B cell (primary cell): ENCODE results near the gene ZNF827. TPM values are rescaled to one million over a fixed set of nuclear protein-coding genes. Genes with fewer than 3 reads are reported as not detected.

Experiments
- ATAC-seq: fragments of 200-7000 bp; cut with Tn5 transposase; one replicate; pipeline ENCODE4 v1.10.0; 2021; ENCODE audit warnings: low read depth, mild to moderate bottlenecking, moderate number of reproducible peaks, moderate library complexity
- CTCF ChIA-PET: fragments of 350-600 bp; sonication (Branson Sonifier 250); formaldehyde crosslinking; loops from one replicate; lab custom pipeline; 2021; ENCODE audit warnings: antibody characterized with exemption, inconsistent platforms; lab: Charles Lee
- POLR2A ChIA-PET: fragments of 350-600 bp; sonication (Branson Sonifier 250); formaldehyde crosslinking; loops from one replicate; lab custom pipeline; 2021; ENCODE audit warnings: antibody characterized with exemption; lab: Charles Lee
- DNase-seq: peaks from one replicate; pipeline ENCODE4 v3.0.0; 2013
- H2AFZ ChIP-seq: 2 replicates; pipeline ENCODE4 v1.6.1; 2012; ENCODE audit warnings: mild to moderate bottlenecking, low read depth, low read length; ENCODE audit not compliant: insufficient read depth, poor library complexity, severe bottlenecking
- H3K27ac ChIP-seq, 2 donors: 1 replicate in 1 of 2; 2 replicates in 1 of 2; pipeline ENCODE4 v1.5.1; 2012 to 2013; ENCODE audit warnings: low read length in 2 of 2, mild to moderate bottlenecking in 2 of 2, moderate library complexity in 1 of 2
- H3K27me3 ChIP-seq, 4 experiments: fragments of 200-600 bp in 1 of 4; sonication (generic) in 1 of 4; replicated peaks in 1 of 4; 1 replicate in 2 of 4; 2 replicates in 2 of 4; pipeline versions ENCODE4 v1.6.1 to v1.7.0; 2013 to 2016; ENCODE audit warnings: low read length in 3 of 4, mild to moderate bottlenecking in 2 of 4, mixed read lengths in 1 of 4, moderate library complexity in 1 of 4; ENCODE audit not compliant: insufficient read depth in 4 of 4, control insufficient read depth in 3 of 4; ENCODE audit errors: control extremely low read depth in 1 of 4
- H3K36me3 ChIP-seq, 2 experiments: replicated peaks in 1 of 2; 1 replicate in 1 of 2; 2 replicates in 1 of 2; pipeline versions ENCODE4 v1.6.1 to v1.7.1; 2013; ENCODE audit warnings: low read length in 1 of 2; ENCODE audit not compliant: insufficient read depth in 2 of 2, control insufficient read depth in 1 of 2; ENCODE audit errors: control extremely low read depth in 1 of 2, extremely low read depth in 1 of 2
- H3K4me1 ChIP-seq, 2 donors: fragments of 200-600 bp in 1 of 2; sonication (generic) in 1 of 2; 1 replicate in 1 of 2; 2 replicates in 1 of 2; pipeline versions ENCODE4 v1.5.1 to v1.6.1; 2013 to 2017; ENCODE audit warnings: low read length in 2 of 2; ENCODE audit not compliant: control insufficient read depth in 2 of 2, insufficient read depth in 2 of 2
- H3K4me2 ChIP-seq: replicated peaks from 2 replicates; pipeline ENCODE3; 2012; ENCODE audit warnings: mild to moderate bottlenecking, low read depth, low read length; ENCODE audit not compliant: poor library complexity, severe bottlenecking
- H3K4me3 ChIP-seq, 5 experiments: fragments of 200-600 bp in 1 of 5; sonication (generic) in 1 of 5; 1 replicate in 3 of 5; 2 replicates in 2 of 5; pipeline versions ENCODE4 v1.5.1 to v1.7.0; 2011 to 2016; ENCODE audit warnings: low read length in 4 of 5, mild to moderate bottlenecking in 4 of 5, low read depth in 2 of 5, control low read depth in 1 of 5, moderate library complexity in 1 of 5; ENCODE audit not compliant: insufficient read depth in 1 of 5; ENCODE audit errors: control extremely low read depth in 1 of 5, extremely low read depth in 1 of 5
- H3K79me2 ChIP-seq: fragments of 200-600 bp; sonication (generic); one replicate; pipeline ENCODE4 v1.6.0; 2016; ENCODE audit warnings: low read length; ENCODE audit not compliant: control insufficient read depth, insufficient read depth
- H3K9ac ChIP-seq: fragments of 200-600 bp; sonication (generic); 2 replicates; pipeline ENCODE4 v1.6.1; 2017; ENCODE audit warnings: mild to moderate bottlenecking, low read length, moderate library complexity
- H3K9me3 ChIP-seq, 3 donors: one replicate each; pipeline versions ENCODE4 v1.6.1 to v1.7.1; 2013; ENCODE audit warnings: low read length in 2 of 3; ENCODE audit not compliant: control insufficient read depth in 2 of 3, insufficient read depth in 1 of 3; ENCODE audit errors: control extremely low read depth in 1 of 3
- H4K20me1 ChIP-seq: 2 replicates; pipeline ENCODE4 v1.6.0; 2012; ENCODE audit warnings: mild to moderate bottlenecking, low read length; ENCODE audit not compliant: insufficient read depth, control insufficient read depth, poor library complexity, severe bottlenecking
- H3K27ac Mint-ChIP-seq: one replicate; pipeline ENCODE4 v1.8.0; 2021; ENCODE audit warnings: mixed read lengths
- H3K27me3 Mint-ChIP-seq: one replicate; pipeline ENCODE4 v1.8.0; 2021; ENCODE audit warnings: mixed read lengths
- H3K4me1 Mint-ChIP-seq: one replicate; pipeline ENCODE4 v1.8.0; 2021; ENCODE audit warnings: mixed read lengths
- H3K4me3 Mint-ChIP-seq: one replicate; pipeline ENCODE4 v1.8.0; 2021; ENCODE audit warnings: mixed read lengths
- H3K9me3 Mint-ChIP-seq: one replicate; pipeline ENCODE4 v1.8.0; 2022; ENCODE audit warnings: mixed read lengths; ENCODE audit not compliant: insufficient read depth
- CTCF ChIP-seq: fragments of 200-600 bp; IDR thresholded peaks from one replicate; pipeline ENCODE4 v1.8.0; 2022; ENCODE audit warnings: antibody characterized with exemption, mild to moderate bottlenecking
- EZH2 ChIP-seq: IDR thresholded peaks from 2 replicates; pipeline ENCODE4 v1.6.1; 2012; ENCODE audit warnings: borderline replicate concordance, low read depth, mild to moderate bottlenecking, moderate library complexity, low read length; ENCODE audit not compliant: insufficient read depth, poor library complexity, severe bottlenecking
- WGBS: methylation state at CpG from one replicate; pipeline ENCODE4 v1.1.5; 2013; ENCODE audit warnings: missing lambda C conversion rate; ENCODE audit not compliant: insufficient coverage; 5-methylcytosine and 5-hydroxymethylcytosine counted together
- intact Hi-C: fragments of 100-400 bp; cut with micrococcal nuclease; formaldehyde crosslinking; loops from one replicate; pipeline ENCODE4 v1.10.0; 2022
- polyA plus RNA-seq: library from polyadenylated mRNA; depleted of rRNA; stranded (reverse); fragments of >200 nt; gene quantifications from 2 replicates; pipeline ENCODE4 v1.2.3, GENCODE V29; 2012
- total RNA-seq, 2 donors: library from RNA; stranded (reverse); fragments of 120-200 nt in 1 of 2; gene quantifications; 1 replicate in 1 of 2; 2 replicates in 1 of 2; pipeline versions ENCODE4 v1.2.3 to v1.2.4, GENCODE V29; 2013 to 2022

Gene ZNF827
- total and polyA plus RNA-seq, 2 donors (not counting 1 experiment from before 2014, with no cell fraction given), result 20.6 to 30.1 TPM

- H3K27ac Mint-ChIP-seq, result no peak overlapping the region
- no peak for DNase-seq
- H3K27ac ChIP-seq, result no peak overlapping the region
- H3K4me3 Mint-ChIP-seq, result no peak overlapping the region
- H3K27me3 ChIP-seq, result no peaks in the 10 kb centered on the region
- peaks cover 15 to 22% of the 10 kb centered on the region in 2 donors for H3K4me1 ChIP-seq
- no CpG with 5 or more reads among the region's 1 CpG for WGBS
- peaks cover 47% of the 10 kb centered on the region for H3K4me1 Mint-ChIP-seq
- no peak overlapping the region for H3K4me3 ChIP-seq
- no peaks in the 10 kb centered on the region for H3K9me3 ChIP-seq
- intact Hi-C loops, result no loop called here
- ATAC-seq, result no peak
- no peak for TF ChIP-seq CTCF
- peaks cover 15% of the 10 kb centered on the region for H3K79me2 ChIP-seq
- H3K36me3 ChIP-seq, result peaks cover 0 to 8% of the 10 kb centered on the region in 2 experiments
- no peaks in the 10 kb centered on the region for H3K27me3 Mint-ChIP-seq
- ChIA-PET POLR2A (no interaction called here), CTCF (no interaction called here)
- no peaks in the 10 kb centered on the region for H4K20me1 ChIP-seq
- no peak overlapping the region for H2AFZ ChIP-seq
- H3K9me3 Mint-ChIP-seq, result no peaks in the 10 kb centered on the region
- H3K9ac ChIP-seq, result no peak overlapping the region
- H3K4me2 ChIP-seq, result no peak overlapping the region
These were observed 53.8 kb downstream of the ZNF827 start for GRCh38 chr4:145884775-145885174.

- no peak overlapping the region for H2AFZ ChIP-seq
- H3K4me3 ChIP-seq, result no peak overlapping the region
- Mint-ChIP-seq H3K9me3 (no peaks in the 10 kb centered on the region), H3K27me3 (no peaks in the 10 kb centered on the region), H3K4me3 (no peak overlapping the region), H3K27ac (no peak overlapping the region), H3K4me1 (peaks cover 45% of the 10 kb centered on the region)
- WGBS, result 97% methylated on average over 3 of the region's 4 CpGs
- no peak overlapping the region for H3K9ac ChIP-seq
- H4K20me1 ChIP-seq, result no peaks in the 10 kb centered on the region
- H3K27ac ChIP-seq, result no peak overlapping the region
- H3K4me1 ChIP-seq, result peaks cover 15 to 22% of the 10 kb centered on the region in 2 donors
- no peak overlapping the region for H3K4me2 ChIP-seq
- intact Hi-C loops, result no loop called here
- peaks cover 0 to 10% of the 10 kb centered on the region in 2 experiments for H3K36me3 ChIP-seq
- TF ChIP-seq EZH2, result no peak
- no peak for TF ChIP-seq CTCF
- no peaks in the 10 kb centered on the region for H3K9me3 ChIP-seq
- ChIA-PET POLR2A (interaction anchor here (0.7 kb wide), 1 partner anchor 57 kb away, joined by 5 read pairs; no protein-coding TSS in a partner anchor), CTCF (interaction anchor here (0.7 kb wide), 1 partner anchor 913 kb away, joined by 4 read pairs; no protein-coding TSS in a partner anchor)
- H3K79me2 ChIP-seq, result peaks cover 23% of the 10 kb centered on the region
- H3K27me3 ChIP-seq, result no peaks in the 10 kb centered on the region
- ATAC-seq, result no peak
- DNase-seq, result no peak
These were observed 55.4 kb downstream of the ZNF827 start for GRCh38 chr4:145883101-145883694.
